ENCODE data around the gene UBE4A. TPM values are rescaled to one million over a fixed set of nuclear protein-coding genes. Genes with fewer than 3 reads are reported as not detected.

Gene UBE4A
- total RNA-seq, 1 experiment from 2014 or later: 57.9 TPM

DNA sequence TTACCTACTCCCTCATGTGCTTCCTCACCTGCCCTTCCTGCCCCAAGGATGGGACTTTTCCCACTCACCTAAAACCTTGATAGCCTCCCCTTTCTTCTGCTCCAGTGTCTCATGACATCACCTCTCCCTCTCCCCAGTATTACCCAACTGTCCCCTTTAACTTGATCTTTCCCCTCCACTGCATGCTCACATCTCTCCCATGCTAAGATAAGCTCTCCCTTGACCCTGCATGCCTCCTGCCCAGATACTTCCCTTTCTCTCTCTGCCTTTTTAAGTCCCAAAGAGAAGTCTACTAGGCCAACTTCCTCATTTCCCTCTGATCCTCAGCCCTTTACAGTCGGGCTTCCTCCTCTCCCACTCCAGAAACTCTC lies 40.1 kb upstream of the UBE4A start:
- H3K36me3 ChIP-seq (ENCODE audit: control insufficient read depth, insufficient read depth, low read length): no peaks in the 10 kb centered on the region
- in situ Hi-C loops (cut with HindIII; ENCODE audit: low pct_unique_long_range_greater_than_20kb, low sequenced_read_pairs): no loop called here
- DNase-seq (ENCODE audit: low read depth, low spot score) (no peak), ATAC-seq (no peak)
- H3K4me3 ChIP-seq (ENCODE audit: low read depth in 2 of 2, low read length in 2 of 2): no peak overlapping the region
- intact Hi-C loops (cut with micrococcal nuclease; ENCODE audit: unreplicated experiment): no loop called here
- CTCF ChIA-PET: no interaction called here
- H3K9me3 ChIP-seq (ENCODE audit: control insufficient read depth, insufficient read depth, low read depth, low read length): no peaks in the 10 kb centered on the region
- no TSS peak for BruUV-seq (replicated peaks)
- POLR2A ChIA-PET: no interaction called here
- H3K4me1 ChIP-seq (ENCODE audit: control insufficient read depth, insufficient read depth, low read length): peaks cover 8% of the 10 kb centered on the region
- no peak overlapping the region for H3K27ac ChIP-seq (ENCODE audit: low read length)
- no peaks in the 10 kb centered on the region for H3K27me3 ChIP-seq (ENCODE audit: control insufficient read depth, insufficient read depth, low read length)
- TF ChIP-seq CTCF (IDR thresholded peaks at IDR 0.05): no peak
- no peak for TF ChIP-seq SIN3A (IDR thresholded peaks at IDR 0.05; ENCODE audit: borderline replicate concordance, insufficient read depth, low read depth, low read length)
- TF ChIP-seq TCF7L2 (IDR thresholded peaks at IDR 0.05; ENCODE audit: low read depth, low read length): no peak
- TF ChIP-seq, protein P1, sequence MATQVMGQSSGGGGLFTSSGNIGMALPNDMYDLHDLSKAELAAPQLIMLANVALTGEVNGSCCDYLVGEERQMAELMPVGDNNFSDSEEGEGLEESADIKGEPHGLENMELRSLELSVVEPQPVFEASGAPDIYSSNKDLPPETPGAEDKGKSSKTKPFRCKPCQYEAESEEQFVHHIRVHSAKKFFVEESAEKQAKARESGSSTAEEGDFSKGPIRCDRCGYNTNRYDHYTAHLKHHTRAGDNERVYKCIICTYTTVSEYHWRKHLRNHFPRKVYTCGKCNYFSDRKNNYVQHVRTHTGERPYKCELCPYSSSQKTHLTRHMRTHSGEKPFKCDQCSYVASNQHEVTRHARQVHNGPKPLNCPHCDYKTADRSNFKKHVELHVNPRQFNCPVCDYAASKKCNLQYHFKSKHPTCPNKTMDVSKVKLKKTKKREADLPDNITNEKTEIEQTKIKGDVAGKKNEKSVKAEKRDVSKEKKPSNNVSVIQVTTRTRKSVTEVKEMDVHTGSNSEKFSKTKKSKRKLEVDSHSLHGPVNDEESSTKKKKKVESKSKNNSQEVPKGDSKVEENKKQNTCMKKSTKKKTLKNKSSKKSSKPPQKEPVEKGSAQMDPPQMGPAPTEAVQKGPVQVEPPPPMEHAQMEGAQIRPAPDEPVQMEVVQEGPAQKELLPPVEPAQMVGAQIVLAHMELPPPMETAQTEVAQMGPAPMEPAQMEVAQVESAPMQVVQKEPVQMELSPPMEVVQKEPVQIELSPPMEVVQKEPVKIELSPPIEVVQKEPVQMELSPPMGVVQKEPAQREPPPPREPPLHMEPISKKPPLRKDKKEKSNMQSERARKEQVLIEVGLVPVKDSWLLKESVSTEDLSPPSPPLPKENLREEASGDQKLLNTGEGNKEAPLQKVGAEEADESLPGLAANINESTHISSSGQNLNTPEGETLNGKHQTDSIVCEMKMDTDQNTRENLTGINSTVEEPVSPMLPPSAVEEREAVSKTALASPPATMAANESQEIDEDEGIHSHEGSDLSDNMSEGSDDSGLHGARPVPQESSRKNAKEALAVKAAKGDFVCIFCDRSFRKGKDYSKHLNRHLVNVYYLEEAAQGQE (IDR thresholded peaks at IDR 0.05; ENCODE audit: insufficient read depth in 1 of 2, low read depth in 2 of 2, low read length in 1 of 2): no peak
- no peak for TF ChIP-seq POLR2AphosphoS5 (IDR thresholded peaks at IDR 0.05; ENCODE audit: low read depth, low read length)

DNA sequence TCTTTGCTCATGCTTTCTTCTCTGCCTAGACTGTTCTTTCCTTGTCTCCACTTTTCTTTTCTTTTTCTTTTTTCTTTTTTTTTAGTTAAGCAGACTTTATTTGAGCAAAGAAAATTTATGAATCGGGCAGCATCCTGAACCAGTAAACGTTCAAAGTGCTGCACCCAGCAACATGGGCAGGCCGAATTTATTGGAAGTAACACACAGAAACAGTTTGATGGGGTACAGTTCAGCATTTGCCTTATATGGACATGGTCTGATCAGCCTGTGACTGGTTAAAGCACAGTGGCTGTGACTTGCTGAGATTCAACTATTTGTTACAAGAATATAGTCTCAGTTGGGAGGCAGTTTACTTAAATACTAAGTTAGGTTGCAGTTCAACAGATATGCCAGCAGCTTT lies 38.9 kb upstream of the UBE4A start:
- in situ Hi-C loops (cut with HindIII; ENCODE audit: low pct_unique_long_range_greater_than_20kb, low sequenced_read_pairs): no loop called here
- no peak for DNase-seq (ENCODE audit: low read depth, low spot score)
- H3K4me3 ChIP-seq (ENCODE audit: low read depth in 2 of 2, low read length in 2 of 2): no peak overlapping the region
- TF ChIP-seq TCF7L2 (IDR thresholded peaks at IDR 0.05; ENCODE audit: low read depth, low read length): no peak
- TF ChIP-seq, protein P1 (IDR thresholded peaks at IDR 0.05; ENCODE audit: insufficient read depth in 1 of 2, low read depth in 2 of 2, low read length in 1 of 2): no peak
- intact Hi-C loops (cut with micrococcal nuclease; ENCODE audit: unreplicated experiment): no loop called here
- H3K27ac ChIP-seq (ENCODE audit: low read length): no peak overlapping the region
- no peaks in the 10 kb centered on the region for H3K27me3 ChIP-seq (ENCODE audit: control insufficient read depth, insufficient read depth, low read length)
- CTCF ChIA-PET: no interaction called here
- H3K36me3 ChIP-seq (ENCODE audit: control insufficient read depth, insufficient read depth, low read length): no peaks in the 10 kb centered on the region
- no peaks in the 10 kb centered on the region for H3K9me3 ChIP-seq (ENCODE audit: control insufficient read depth, insufficient read depth, low read depth, low read length)
- no peak for ATAC-seq
- H3K4me1 ChIP-seq (ENCODE audit: control insufficient read depth, insufficient read depth, low read length): peaks cover 8% of the 10 kb centered on the region
- BruUV-seq (replicated peaks): no TSS peak
- POLR2A ChIA-PET: no interaction called here

All from Panc1 (cell line).